Renal cortex interstitium (tissue), 11 donors: Measurements from ENCODE around the gene C2orf66. TPM values are rescaled to one million over a fixed set of nuclear protein-coding genes. Genes with fewer than 3 reads are reported as not detected.

Experiments
- DNase-seq, 11 donors: peaks; one replicate each; pipeline ENCODE4 v3.0.0-alpha.2; 2013; ENCODE audit warnings: low read depth in 9 of 11, low spot score in 4 of 11; ENCODE audit errors: extremely low read depth in 1 of 11
- polyA plus RNA-seq, 3 donors: library from polyadenylated mRNA; unstranded; fragments of 120-200 nt; gene quantifications; one replicate each; pipeline ENCODE4 v1.2.1, GENCODE V29; 2013; ENCODE audit not compliant: insufficient read length in 3 of 3

Gene C2orf66
- polyA plus RNA-seq, 3 donors: 0.22 to 0.71 (median 0.37) TPM

DNA sequence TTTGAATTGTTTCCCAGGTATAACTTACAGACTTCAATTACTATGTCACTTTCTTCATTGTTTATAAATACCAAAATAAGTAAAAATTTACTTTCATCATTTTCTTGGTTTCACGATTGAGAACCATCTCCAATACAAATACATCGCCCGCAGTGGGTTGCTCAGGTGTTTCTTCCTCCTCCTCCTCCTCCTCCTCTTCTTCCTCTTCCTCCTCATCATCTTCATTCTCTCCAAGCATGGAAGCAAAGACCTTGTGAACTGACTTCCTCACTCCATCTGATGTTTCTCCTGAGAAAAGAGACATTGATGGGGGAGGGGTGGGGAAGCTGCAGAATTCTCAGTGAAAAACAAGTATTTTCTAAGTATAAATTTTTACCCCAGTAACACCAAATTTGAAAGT is 16.3 kb downstream of the C2orf66 start:
- DNase-seq: no peak

GRCh38 chr2:196783431-196784094 is 25.6 kb downstream of the C2orf66 start:
- DNase-seq: no peak

GRCh38 chr2:196767101-196767500 is 42.1 kb downstream of the C2orf66 start:
- no peak for DNase-seq

DNA sequence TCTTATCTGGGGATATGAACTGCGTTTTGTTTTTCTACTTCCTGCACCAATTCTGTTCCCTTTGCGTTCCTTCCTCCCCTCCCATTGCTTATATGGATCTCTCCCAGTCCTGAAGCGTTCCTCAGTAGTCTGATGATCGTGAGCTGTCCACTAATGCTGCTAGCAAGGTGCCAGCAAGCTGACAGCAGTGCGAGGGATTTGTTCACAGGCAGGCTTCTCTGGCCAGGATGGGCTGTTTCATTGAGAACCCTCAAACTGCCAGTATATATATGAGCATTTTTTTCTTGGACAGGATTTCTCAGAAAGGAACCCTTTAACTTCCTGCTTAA is 49.8 kb downstream of the C2orf66 start:
- DNase-seq: no peak

DNA sequence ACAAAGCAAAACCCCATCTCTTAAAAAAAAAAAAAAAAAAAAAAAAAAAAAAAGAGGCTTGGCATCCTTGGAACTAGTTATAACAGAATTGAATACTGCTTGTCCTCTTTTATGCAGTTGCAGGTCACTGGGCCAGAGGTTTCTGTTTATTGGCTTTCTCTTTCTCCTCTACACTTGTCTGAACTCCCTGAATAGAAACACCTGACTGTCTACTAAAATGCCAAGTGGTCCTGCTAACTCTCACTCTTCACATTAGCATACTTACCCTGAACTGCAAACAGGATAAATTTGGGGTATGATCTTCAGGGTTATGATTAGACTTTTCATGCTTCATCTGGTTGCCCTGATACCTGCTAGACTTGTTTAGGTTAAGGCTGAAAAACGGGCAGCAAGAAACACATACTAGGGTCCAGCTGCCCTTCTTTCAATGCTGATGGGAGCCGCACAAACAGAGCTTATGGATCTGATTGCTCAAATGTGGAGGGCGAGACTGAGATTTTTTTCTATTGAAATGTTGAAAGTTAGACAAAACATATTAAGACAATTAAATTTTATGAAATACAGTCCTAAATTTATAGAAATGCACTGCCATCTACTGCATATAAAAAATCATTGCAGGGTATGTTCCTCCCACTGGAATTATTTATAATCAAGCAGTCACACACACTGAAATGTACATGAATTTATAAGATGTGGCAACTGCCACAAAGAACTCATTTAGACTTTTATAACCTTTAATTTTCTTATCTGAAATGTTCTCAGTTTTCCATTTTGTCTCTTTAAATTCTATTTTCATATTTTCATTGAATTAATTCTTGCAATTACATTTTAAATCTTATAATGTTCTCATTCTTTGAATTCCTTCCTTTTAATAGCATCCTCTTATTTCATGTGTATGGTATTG is 50.4 kb downstream of the C2orf66 start:
- peak in 1 of 11 donors; percentile 17 for DNase-seq

Other genes starting within 250 kb of the C2orf66 start
- 10 to 100 TPM; 14.4 to 20.1 (median 15.5) TPM for gene HECW2, start 215.8 kb downstream of the C2orf66 start, polyA plus RNA-seq
- gene CCDC150, start 169.6 kb downstream of the C2orf66 start, polyA plus RNA-seq: 10 to 100 TPM; 20.6 to 27.5 (median 24.8) TPM
- gene GTF3C3, start 9.7 kb downstream of the C2orf66 start, polyA plus RNA-seq: 10 to 100 TPM; 54.3 to 76.2 (median 60.7) TPM
- gene PGAP1, start 117.4 kb upstream of the C2orf66 start, polyA plus RNA-seq: 10 to 100 TPM; 25.3 to 35.8 (median 29.3) TPM